HL-60/S4 (cell line): ENCODE results near the gene TCF25.
"Not testable (repeated sequence)": the region's sequence is repeated elsewhere in the genome, so short reads cannot be mapped to it uniquely, and the experiment has no call there.

Experiments used
- in situ Hi-C: fragments of 300-500 bp; cut with MboI; formaldehyde crosslinking; loops from 2 replicates; pipeline ENCODE4 v1.14.3; 2022; ENCODE audit warnings: low sequenced_read_pairs

TCF25 gene

GRCh38 chr16:89873109-89873971 lies at the start of gene TCF25:
TSS of gene TCF25 (plus strand) at chr16:89873592. CDS start at chr16:89873668, 76 bp downstream.
- in situ Hi-C loops = no loop called here

GRCh38 chr16:89823824-89824148 lies 49.6 kb upstream of the TCF25 start:
- in situ Hi-C loops = not testable (repeated sequence)

GRCh38 chr16:89826531-89827382 lies 46.6 kb upstream of the TCF25 start:
- in situ Hi-C loops = no loop called here

- in situ Hi-C loops = no loop called here
These were observed 45.8 kb upstream of the TCF25 start for GRCh38 chr16:89827383-89828198.

- in situ Hi-C loops = no loop called here
These were observed 45.1 kb upstream of the TCF25 start, which contains the start of gene SPIRE2 for GRCh38 chr16:89828199-89828869. TSS of gene SPIRE2 (plus strand) at chr16:89828475. CDS start at chr16:89828551, 76 bp downstream.

- in situ Hi-C loops = no loop called here
These were observed 44.3 kb upstream of the TCF25 start for GRCh38 chr16:89828870-89829629.

GRCh38 chr16:89829630-89830437 lies 43.6 kb upstream of the TCF25 start:
- in situ Hi-C loops = no loop called here

- in situ Hi-C loops = no loop called here
These were observed 41.5 kb upstream of the TCF25 start for GRCh38 chr16:89831810-89832328.

GRCh38 chr16:89833664-89834363 lies 39.6 kb upstream of the TCF25 start:
- in situ Hi-C loops = not testable (repeated sequence)

GRCh38 chr16:89834813-89835363 lies 38.5 kb upstream of the TCF25 start:
- in situ Hi-C loops = not testable (repeated sequence)

- in situ Hi-C loops = not testable (repeated sequence)
These were observed 36.9 kb upstream of the TCF25 start for GRCh38 chr16:89836484-89836883.

- in situ Hi-C loops = no loop called here
These were observed 36.3 kb upstream of the TCF25 start for GRCh38 chr16:89837014-89837546.

GRCh38 chr16:89841275-89841674 lies 32.1 kb upstream of the TCF25 start:
- in situ Hi-C loops = no loop called here

- in situ Hi-C loops = no loop called here
These were observed 30.7 kb upstream of the TCF25 start for GRCh38 chr16:89842471-89843408.

GRCh38 chr16:89843409-89844350 lies 29.7 kb upstream of the TCF25 start:
- in situ Hi-C loops = no loop called here
